Measurements from ENCODE around the gene NFKBIE. TPM values are rescaled to one million over a fixed set of nuclear protein-coding genes. Genes with fewer than 3 reads are reported as not detected.

NFKBIE gene
- total and polyA plus RNA-seq, 9 of the 15 experiments (the other 6 are each of a cell fraction or from before 2014, with no cell fraction given), result 2.1 to 16.4 (median 11.7) TPM

GRCh38 chr6:44225579-44226325, 39.6 kb downstream of the NFKBIE start (continued):
- TF ChIP-seq JUND (IDR thresholded peaks at IDR 0.05; ENCODE audit: borderline replicate concordance, low read depth, low read length) (peak; percentile 74), JUND (tag; IDR thresholded peaks at IDR 0.05; ENCODE audit: borderline replicate concordance, low read depth, low read length) (no peak; the same call in 2 of the 3 replicates), MBD2 (IDR thresholded peaks at IDR 0.05; ENCODE audit: borderline replicate concordance, low read depth) (peak; percentile 82), ZBTB2 (IDR thresholded peaks at IDR 0.05) (peak; percentile 84), XRCC3 (IDR thresholded peaks at IDR 0.05) (no peak), SMARCB1 (IDR thresholded peaks at IDR 0.05; ENCODE audit: insufficient read length, low read depth) (peak; percentile 29), POLR2H (tag; IDR thresholded peaks at IDR 0.05; ENCODE audit: low read depth) (no peak), ELF4 (CRISPR knock-in tag; IDR thresholded peaks at IDR 0.05) (0 out of 2 replicates have a peak, but pooled peaks have one; percentile 31), FOXK2 (conservative IDR thresholded peaks at IDR 0.05 in 1 of 2, IDR thresholded peaks at IDR 0.05 in 1 of 2; ENCODE audit: low read depth in 2 of 2) (peak in 1 of 2 experiments; percentile 39; a peak in 1 of 4 replicates), ZNF668 (CRISPR knock-in tag; IDR thresholded peaks at IDR 0.05) (0 out of 2 replicates have a peak, but pooled peaks have one; percentile 53), RBFOX2 (IDR thresholded peaks at IDR 0.05; ENCODE audit: low read depth, low read length) (peak; percentile 31; the same call in 1 of the 2 replicates), SFPQ (IDR thresholded peaks at IDR 0.05; ENCODE audit: low read depth, low read length) (no peak), MAZ (CRISPR knock-in tag; conservative IDR thresholded peaks at IDR 0.05 in 1 of 2, IDR thresholded peaks at IDR 0.05 in 1 of 2) (peak; percentile 50 to 77), FOSL1 (tag; conservative IDR thresholded peaks at IDR 0.05) (peak; percentile 28; the same call in 1 of the 2 replicates), PHF21A (IDR thresholded peaks at IDR 0.05; ENCODE audit: borderline replicate concordance, low read depth) (peak; percentile 51; the same call in 1 of the 2 replicates), ZNF134 (CRISPR knock-in tag; conservative IDR thresholded peaks at IDR 0.05) (0 out of 2 replicates have a peak, but pooled peaks have one; percentile 38), ZNF12 (CRISPR knock-in tag; IDR thresholded peaks at IDR 0.05) (0 out of 2 replicates have a peak, but pooled peaks have one; percentile 51), ZNF197 (CRISPR knock-in tag; IDR thresholded peaks at IDR 0.05; ENCODE audit: low read depth) (peak; percentile 86), ZNF165 (CRISPR knock-in tag; IDR thresholded peaks at IDR 0.05; ENCODE audit: borderline replicate concordance) (peak; percentile 86; the same call in 1 of the 2 replicates)
- TF ChIP-seq, protein P1, sequence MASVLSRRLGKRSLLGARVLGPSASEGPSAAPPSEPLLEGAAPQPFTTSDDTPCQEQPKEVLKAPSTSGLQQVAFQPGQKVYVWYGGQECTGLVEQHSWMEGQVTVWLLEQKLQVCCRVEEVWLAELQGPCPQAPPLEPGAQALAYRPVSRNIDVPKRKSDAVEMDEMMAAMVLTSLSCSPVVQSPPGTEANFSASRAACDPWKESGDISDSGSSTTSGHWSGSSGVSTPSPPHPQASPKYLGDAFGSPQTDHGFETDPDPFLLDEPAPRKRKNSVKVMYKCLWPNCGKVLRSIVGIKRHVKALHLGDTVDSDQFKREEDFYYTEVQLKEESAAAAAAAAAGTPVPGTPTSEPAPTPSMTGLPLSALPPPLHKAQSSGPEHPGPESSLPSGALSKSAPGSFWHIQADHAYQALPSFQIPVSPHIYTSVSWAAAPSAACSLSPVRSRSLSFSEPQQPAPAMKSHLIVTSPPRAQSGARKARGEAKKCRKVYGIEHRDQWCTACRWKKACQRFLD (CRISPR knock-in tag; IDR thresholded peaks at IDR 0.05), result peak; percentile 96
- TF ChIP-seq, protein P2, sequence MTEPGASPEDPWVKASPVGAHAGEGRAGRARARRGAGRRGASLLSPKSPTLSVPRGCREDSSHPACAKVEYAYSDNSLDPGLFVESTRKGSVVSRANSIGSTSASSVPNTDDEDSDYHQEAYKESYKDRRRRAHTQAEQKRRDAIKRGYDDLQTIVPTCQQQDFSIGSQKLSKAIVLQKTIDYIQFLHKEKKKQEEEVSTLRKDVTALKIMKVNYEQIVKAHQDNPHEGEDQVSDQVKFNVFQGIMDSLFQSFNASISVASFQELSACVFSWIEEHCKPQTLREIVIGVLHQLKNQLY (CRISPR knock-in tag; conservative IDR thresholded peaks at IDR 0.05), result no peak
